NT2/D1 (cell line): ENCODE data around the gene NFIA.

Experiments
- DNase-seq: peaks from one replicate; pipeline ENCODE4 v3.0.0-alpha.2; 2011; ENCODE audit warnings: low read depth, low spot score
- H3K27me3 ChIP-seq: 2 replicates; pipeline ENCODE4 v1.6.0; 2011; ENCODE audit warnings: mild to moderate bottlenecking; ENCODE audit not compliant: insufficient read length, insufficient read depth
- H3K36me3 ChIP-seq: 2 replicates; pipeline ENCODE4 v1.6.1; 2011; ENCODE audit warnings: mild to moderate bottlenecking, low read length, mixed read lengths; ENCODE audit not compliant: insufficient read depth, insufficient read length
- H3K4me1 ChIP-seq: 2 replicates; pipeline ENCODE4 v1.5.1; 2011; ENCODE audit not compliant: insufficient read depth, insufficient read length
- H3K4me3 ChIP-seq: 2 replicates; pipeline ENCODE4 v1.5.1; 2011; ENCODE audit warnings: low read depth; ENCODE audit not compliant: insufficient read length
- H3K9ac ChIP-seq: 2 replicates; pipeline ENCODE4 v1.6.0; 2011; ENCODE audit warnings: low read depth; ENCODE audit not compliant: insufficient read length
- H3K9me3 ChIP-seq: 2 replicates; pipeline ENCODE4 v1.5.1; 2011; ENCODE audit warnings: mild to moderate bottlenecking, low read length; ENCODE audit not compliant: insufficient read depth
- SUZ12 ChIP-seq: IDR thresholded peaks from 2 replicates; pipeline ENCODE4 v1.6.1; 2011; ENCODE audit not compliant: insufficient read length, insufficient read depth; ENCODE audit errors: extremely low read depth
- YY1 ChIP-seq: IDR thresholded peaks from 2 replicates; pipeline ENCODE4 v1.6.1; 2011; ENCODE audit not compliant: insufficient read length, insufficient read depth
- ZNF274 ChIP-seq: IDR thresholded peaks from 2 replicates; pipeline ENCODE4 v1.6.1; 2011; ENCODE audit warnings: mild to moderate bottlenecking, low read depth, low read length

NFIA gene

GRCh38 chr1:61181067-61182038, 99.0 kb downstream of the NFIA start:
- no peaks in the 10 kb centered on the region for H3K36me3 ChIP-seq
- H3K27me3 ChIP-seq = no peaks in the 10 kb centered on the region
- no peak overlapping the region for H3K9ac ChIP-seq
- DNase-seq = no peak
- H3K4me3 ChIP-seq = no peak overlapping the region
- H3K4me1 ChIP-seq = no peaks in the 10 kb centered on the region
- H3K9me3 ChIP-seq = no peaks in the 10 kb centered on the region
- TF ChIP-seq SUZ12 (no peak), YY1 (no peak), ZNF274 (no peak)

GRCh38 chr1:61182049-61182448, 99.7 kb downstream of the NFIA start:
- H3K9me3 ChIP-seq = no peaks in the 10 kb centered on the region
- no peak for TF ChIP-seq SUZ12
- TF ChIP-seq ZNF274 = no peak
- TF ChIP-seq YY1 = no peak
- no peaks in the 10 kb centered on the region for H3K36me3 ChIP-seq
- no peaks in the 10 kb centered on the region for H3K27me3 ChIP-seq
- H3K4me1 ChIP-seq = no peaks in the 10 kb centered on the region
- no peak for DNase-seq
- H3K9ac ChIP-seq = no peak overlapping the region
- no peak overlapping the region for H3K4me3 ChIP-seq

- no peak for TF ChIP-seq SUZ12
- TF ChIP-seq YY1 = no peak
- no peak for TF ChIP-seq ZNF274
- no peaks in the 10 kb centered on the region for H3K36me3 ChIP-seq
- H3K27me3 ChIP-seq = no peaks in the 10 kb centered on the region
These were observed 100.1 kb downstream of the NFIA start for GRCh38 chr1:61182480-61182879.

DNA sequence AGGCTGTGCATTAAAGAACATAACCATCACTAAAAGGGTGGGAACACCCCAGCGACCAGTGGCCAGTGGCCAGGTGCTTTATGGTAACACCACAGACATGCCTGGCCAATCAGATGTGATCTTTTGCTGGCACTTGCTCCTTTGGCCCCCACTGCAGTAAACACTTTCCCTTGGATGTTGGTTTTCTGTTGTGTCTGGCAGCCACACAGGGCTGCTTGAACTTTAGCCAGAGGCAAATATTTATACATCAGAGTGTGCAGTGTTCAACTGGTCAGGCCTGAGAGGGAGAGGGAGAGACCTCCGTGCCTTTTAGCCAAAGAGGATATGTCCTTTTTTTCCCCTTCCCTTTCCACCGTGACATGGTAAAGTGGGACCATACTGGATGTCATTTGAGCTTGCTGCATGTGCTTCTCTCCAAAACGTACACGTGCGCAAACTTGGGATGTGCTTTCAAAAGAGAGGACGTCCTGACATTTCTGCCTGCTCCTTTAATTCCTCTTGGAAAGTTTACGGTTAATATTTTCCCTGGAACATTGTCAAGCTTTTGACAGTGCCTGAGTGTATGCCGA, 101.2 kb downstream of the NFIA start:
- Histone ChIP-seq H3K27me3 (no peaks in the 10 kb centered on the region), H3K4me3 (no peak overlapping the region), H3K9ac (no peak overlapping the region), H3K9me3 (no peaks in the 10 kb centered on the region), H3K36me3 (no peaks in the 10 kb centered on the region), H3K4me1 (no peaks in the 10 kb centered on the region)
- no peak for TF ChIP-seq YY1
- no peak for TF ChIP-seq SUZ12
- no peak for TF ChIP-seq ZNF274
- no peak for DNase-seq

More at GRCh38 chr1:61182480-61182879, 100.1 kb downstream of the NFIA start:
- no peaks in the 10 kb centered on the region for H3K4me1 ChIP-seq
- H3K4me3 ChIP-seq = no peak overlapping the region
- DNase-seq = no peak
- no peak overlapping the region for H3K9ac ChIP-seq
- no peaks in the 10 kb centered on the region for H3K9me3 ChIP-seq

- no peaks in the 10 kb centered on the region for H3K36me3 ChIP-seq
- H3K9ac ChIP-seq = no peak overlapping the region
- H3K4me3 ChIP-seq = no peak overlapping the region
- TF ChIP-seq ZNF274 (no peak), YY1 (no peak)
- no peak for DNase-seq
- H3K9me3 ChIP-seq = no peaks in the 10 kb centered on the region
- no peaks in the 10 kb centered on the region for H3K4me1 ChIP-seq
- no peaks in the 10 kb centered on the region for H3K27me3 ChIP-seq
These were observed 101.8 kb downstream of the NFIA start for GRCh38 chr1:61184040-61184713.

- no peaks in the 10 kb centered on the region for H3K36me3 ChIP-seq
- no peak overlapping the region for H3K4me3 ChIP-seq
- no peak overlapping the region for H3K9ac ChIP-seq
- no peaks in the 10 kb centered on the region for H3K27me3 ChIP-seq
- no peak for DNase-seq
- H3K4me1 ChIP-seq = no peaks in the 10 kb centered on the region
- no peaks in the 10 kb centered on the region for H3K9me3 ChIP-seq
- TF ChIP-seq SUZ12 (no peak), YY1 (no peak), ZNF274 (no peak)
These were observed 102.3 kb downstream of the NFIA start for GRCh38 chr1:61184714-61185106.

DNA sequence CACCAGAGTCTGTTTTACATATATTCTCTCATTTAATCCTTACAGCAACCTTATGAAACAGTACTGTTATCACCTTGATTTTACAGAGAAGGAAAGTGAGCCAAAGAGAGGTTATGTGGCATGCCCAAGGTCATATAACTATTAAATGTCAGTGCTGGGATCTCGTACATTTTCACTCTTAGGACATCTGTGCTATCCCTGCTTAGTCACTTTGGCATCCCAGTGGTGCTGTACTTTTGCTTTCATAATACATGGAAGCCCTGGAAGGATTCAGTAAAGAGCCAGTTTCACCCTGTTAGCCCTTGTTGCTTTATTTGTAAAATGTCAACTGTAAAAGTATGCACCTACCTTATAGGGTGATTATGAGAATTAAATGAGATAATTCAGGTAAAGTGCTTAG, 104.4 kb downstream of the NFIA start:
- Histone ChIP-seq H3K9ac (no peak overlapping the region), H3K27me3 (no peaks in the 10 kb centered on the region), H3K36me3 (no peaks in the 10 kb centered on the region), H3K9me3 (no peaks in the 10 kb centered on the region), H3K4me3 (no peak overlapping the region), H3K4me1 (no peaks in the 10 kb centered on the region)
- DNase-seq = no peak
- TF ChIP-seq SUZ12 (no peak), YY1 (no peak), ZNF274 (no peak)
